H1 (cell line): ENCODE results near the gene SCOC. TPM values are rescaled to one million over a fixed set of nuclear protein-coding genes. Genes with fewer than 3 reads are reported as not detected.

Experiments used
- EGR1 ChIP-seq: IDR thresholded peaks from 2 replicates; pipeline ENCODE4 v1.6.1; 2011; ENCODE audit warnings: low read depth, low read length, borderline replicate concordance
- RFX5 ChIP-seq: IDR thresholded peaks from 2 replicates; pipeline ENCODE4 v1.6.1; 2011; ENCODE audit warnings: low read depth, low read length, improper control_type of control experiment, borderline replicate concordance
- TAF7 ChIP-seq: optimal IDR thresholded peaks from 2 replicates; pipeline ENCODE3; 2011; ENCODE audit warnings: low read depth, mild to moderate bottlenecking, inconsistent platforms, low read length, moderate library complexity, borderline replicate concordance
- YY1 ChIP-seq: IDR thresholded peaks from 2 replicates; pipeline ENCODE4 v1.6.1; 2011; ENCODE audit warnings: low read depth, mild to moderate bottlenecking, low read length
- polyA plus RNA-seq, 7 experiments: library from polyadenylated mRNA; depleted of rRNA in 3 of 7; stranded (reverse) in 5 of 7; unstranded in 2 of 7; fragments of >200 nt in 5 of 7; fragments of 200-250 nt in 2 of 7; gene quantifications; 1 replicate in 5 of 7; 2 replicates in 1 of 7; 4 replicates in 1 of 7; pipeline versions ENCODE4 v1.2.1 to v1.2.3, GENCODE V29; 2011 to 2013; ENCODE audit warnings: missing spikeins in 2 of 7, mixed read lengths in 2 of 7
- total RNA-seq: library from RNA; stranded (reverse); fragmentation: NEBNext Ultra II Directional; extraction: Animal tissue kit (Norgen Biotek cat#: 25700); gene quantifications from 2 replicates; pipeline ENCODE4 v1.2.1, GENCODE V29; 2021

Gene SCOC
- total and polyA plus RNA-seq, 2 of the 8 experiments (the other 6 are each of a cell fraction or from before 2014, with no cell fraction given): 12.1 to 33.4 TPM

GRCh38 chr4:140373328-140374129, at the start of gene SCOC (continued):
- TF ChIP-seq YY1 (no peak), EGR1 (peak; percentile 83; the same call in 1 of the 2 replicates), RFX5 (no peak), TAF7 (peak; percentile 29)
